BE2C (cell line): ENCODE measurements around the gene CEACAM16.
"Not testable (repeated sequence)": the region's sequence is repeated elsewhere in the genome, so short reads cannot be mapped to it uniquely, and the experiment has no call there.

Experiments used
- DNase-seq: peaks from one replicate; pipeline ENCODE4 v3.0.0-alpha.2; 2020
- H3K27me3 ChIP-seq: fragments of 250-450 bp; sonication (Bioruptor Pico); 2 replicates; pipeline ENCODE4 v1.5.1; 2020; ENCODE audit warnings: mild to moderate bottlenecking
- H3K36me3 ChIP-seq: fragments of 250-450 bp; sonication (Bioruptor Pico); 2 replicates; pipeline ENCODE4 v1.5.1; 2020; ENCODE audit warnings: mild to moderate bottlenecking
- H3K4me1 ChIP-seq: fragments of 250-450 bp; sonication (Bioruptor Pico); 2 replicates; pipeline ENCODE4 v1.5.1; 2020
- H3K4me3 ChIP-seq: 2 replicates; pipeline ENCODE4 v1.5.1; 2011; ENCODE audit warnings: low read depth, low read length
- H3K9me3 ChIP-seq: fragments of 250-450 bp; sonication (Bioruptor Pico); 2 replicates; pipeline ENCODE4 v1.5.1; 2020
- TF ChIP-seq, protein P1 (sequence below): IDR thresholded peaks from 2 replicates; pipeline ENCODE4 v1.5.1; 2012; ENCODE audit warnings: mild to moderate bottlenecking, low read depth, low read length

CEACAM16 gene

GRCh38 chr19:44714597-44715169 is 15.7 kb downstream of the CEACAM16 start:
- Histone ChIP-seq H3K4me1 (peaks cover 3% of the 10 kb centered on the region; the same call in 1 of the 2 replicates), H3K27me3 (no peaks in the 10 kb centered on the region), H3K36me3 (no peaks in the 10 kb centered on the region), H3K9me3 (no peaks in the 10 kb centered on the region), H3K4me3 (no peak overlapping the region)
- TF ChIP-seq, protein P1, sequence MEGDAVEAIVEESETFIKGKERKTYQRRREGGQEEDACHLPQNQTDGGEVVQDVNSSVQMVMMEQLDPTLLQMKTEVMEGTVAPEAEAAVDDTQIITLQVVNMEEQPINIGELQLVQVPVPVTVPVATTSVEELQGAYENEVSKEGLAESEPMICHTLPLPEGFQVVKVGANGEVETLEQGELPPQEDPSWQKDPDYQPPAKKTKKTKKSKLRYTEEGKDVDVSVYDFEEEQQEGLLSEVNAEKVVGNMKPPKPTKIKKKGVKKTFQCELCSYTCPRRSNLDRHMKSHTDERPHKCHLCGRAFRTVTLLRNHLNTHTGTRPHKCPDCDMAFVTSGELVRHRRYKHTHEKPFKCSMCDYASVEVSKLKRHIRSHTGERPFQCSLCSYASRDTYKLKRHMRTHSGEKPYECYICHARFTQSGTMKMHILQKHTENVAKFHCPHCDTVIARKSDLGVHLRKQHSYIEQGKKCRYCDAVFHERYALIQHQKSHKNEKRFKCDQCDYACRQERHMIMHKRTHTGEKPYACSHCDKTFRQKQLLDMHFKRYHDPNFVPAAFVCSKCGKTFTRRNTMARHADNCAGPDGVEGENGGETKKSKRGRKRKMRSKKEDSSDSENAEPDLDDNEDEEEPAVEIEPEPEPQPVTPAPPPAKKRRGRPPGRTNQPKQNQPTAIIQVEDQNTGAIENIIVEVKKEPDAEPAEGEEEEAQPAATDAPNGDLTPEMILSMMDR, result no peak
- DNase-seq, result no peak

DNA sequence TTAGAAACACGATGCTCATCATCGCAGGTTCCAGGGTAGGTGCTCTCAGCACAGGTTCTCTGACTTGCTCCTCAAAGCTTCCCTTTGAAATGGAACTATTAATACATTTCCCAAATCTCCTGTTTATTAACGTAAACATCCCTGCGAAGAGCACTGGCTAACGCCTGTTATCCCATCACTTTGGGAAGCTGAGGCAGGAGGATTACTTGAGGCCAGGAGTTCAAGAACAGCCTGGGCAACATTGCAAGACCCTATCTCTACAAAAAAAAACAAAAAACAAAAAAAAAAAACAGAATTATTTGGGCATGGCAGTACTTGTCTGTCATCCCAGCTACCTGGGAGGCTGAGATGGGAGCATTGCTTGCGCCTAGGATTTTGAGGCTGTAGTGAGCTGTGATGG is 18.7 kb downstream of the CEACAM16 start:
- Histone ChIP-seq H3K36me3 (no peaks in the 10 kb centered on the region), H3K9me3 (no peaks in the 10 kb centered on the region), H3K4me3 (no peak overlapping the region), H3K27me3 (no peaks in the 10 kb centered on the region), H3K4me1 (peaks cover 3% of the 10 kb centered on the region; the same call in 1 of the 2 replicates)
- DNase-seq, result no peak
- TF ChIP-seq, protein P1, result no peak

GRCh38 chr19:44718441-44719261 is 19.7 kb downstream of the CEACAM16 start:
- Histone ChIP-seq H3K4me3 (peak overlapping the region; percentile 35), H3K9me3 (no peaks in the 10 kb centered on the region), H3K27me3 (no peaks in the 10 kb centered on the region), H3K36me3 (no peaks in the 10 kb centered on the region), H3K4me1 (peaks cover 3% of the 10 kb centered on the region; the same call in 1 of the 2 replicates)
- DNase-seq, result peak; percentile 70
- TF ChIP-seq, protein P1, result no peak

GRCh38 chr19:44719262-44719701 is 20.3 kb downstream of the CEACAM16 start:
- Histone ChIP-seq H3K27me3 (no peaks in the 10 kb centered on the region), H3K4me1 (peaks cover 3% of the 10 kb centered on the region; the same call in 1 of the 2 replicates), H3K36me3 (no peaks in the 10 kb centered on the region), H3K4me3 (no peak overlapping the region), H3K9me3 (no peaks in the 10 kb centered on the region)
- DNase-seq, result no peak
- TF ChIP-seq, protein P1, result no peak

GRCh38 chr19:44720396-44720795 is 21.4 kb downstream of the CEACAM16 start:
- H3K36me3 ChIP-seq, H3K4me1 ChIP-seq, H3K4me3 ChIP-seq, H3K9me3 ChIP-seq, DNase-seq, H3K27me3 ChIP-seq: not testable (repeated sequence)

DNA sequence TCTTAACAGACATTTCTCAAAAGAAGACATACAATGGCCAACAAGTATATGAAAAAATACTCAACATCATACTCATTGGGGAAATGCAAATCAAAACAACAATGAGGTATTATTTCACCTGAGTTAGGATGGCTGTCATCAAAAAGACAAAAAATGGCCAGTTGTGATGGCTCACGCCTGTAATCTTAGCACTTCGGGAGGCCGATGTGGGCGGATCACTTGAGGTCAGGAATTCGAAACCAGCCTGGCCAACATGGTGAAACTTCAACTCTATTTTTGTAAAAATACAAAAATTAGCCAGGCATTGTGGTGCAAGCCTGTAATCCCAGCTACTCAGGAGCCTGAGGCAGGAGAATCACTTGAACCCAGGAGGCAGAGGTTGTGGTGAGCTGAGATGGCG is 22.0 kb downstream of the CEACAM16 start:
- no peaks in the 10 kb centered on the region for H3K36me3 ChIP-seq
- H3K27me3 ChIP-seq, result no peaks in the 10 kb centered on the region
- no peak for DNase-seq
- no peaks in the 10 kb centered on the region for H3K9me3 ChIP-seq
- peaks cover 3% of the 10 kb centered on the region; the same call in 1 of the 2 replicates for H3K4me1 ChIP-seq
- H3K4me3 ChIP-seq, result no peak overlapping the region
- TF ChIP-seq, protein P1, result no peak

DNA sequence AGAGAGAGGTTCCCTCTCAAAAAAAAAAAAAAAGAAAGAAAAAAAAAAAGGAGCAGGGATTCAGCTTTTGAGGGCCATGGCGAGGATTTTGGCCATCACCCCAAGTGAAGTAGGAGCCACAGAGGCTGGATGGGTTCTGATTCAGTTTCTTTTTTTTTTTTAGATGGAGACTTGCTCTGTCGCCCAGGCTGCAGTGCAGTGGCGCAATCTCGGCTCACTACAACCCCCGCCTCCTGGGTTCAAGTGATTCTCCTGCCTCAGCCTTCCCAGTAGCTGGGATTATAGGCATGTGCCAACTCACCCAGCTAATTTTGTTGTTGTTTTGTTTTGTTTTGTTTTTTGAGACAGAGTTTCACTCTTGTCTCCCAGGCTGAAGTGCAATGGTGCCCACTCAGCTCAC is 22.4 kb downstream of the CEACAM16 start:
- H3K4me3 ChIP-seq, H3K27me3 ChIP-seq, H3K9me3 ChIP-seq, H3K4me1 ChIP-seq, DNase-seq, H3K36me3 ChIP-seq: not testable (repeated sequence)
